ENCODE measurements around the gene RBM4B. TPM values are rescaled to one million over a fixed set of nuclear protein-coding genes. Genes with fewer than 3 reads are reported as not detected.
"Not testable (repeated sequence)": the region's sequence is repeated elsewhere in the genome, so short reads cannot be mapped to it uniquely, and the experiment has no call there.

The RBM4B gene, protein sequence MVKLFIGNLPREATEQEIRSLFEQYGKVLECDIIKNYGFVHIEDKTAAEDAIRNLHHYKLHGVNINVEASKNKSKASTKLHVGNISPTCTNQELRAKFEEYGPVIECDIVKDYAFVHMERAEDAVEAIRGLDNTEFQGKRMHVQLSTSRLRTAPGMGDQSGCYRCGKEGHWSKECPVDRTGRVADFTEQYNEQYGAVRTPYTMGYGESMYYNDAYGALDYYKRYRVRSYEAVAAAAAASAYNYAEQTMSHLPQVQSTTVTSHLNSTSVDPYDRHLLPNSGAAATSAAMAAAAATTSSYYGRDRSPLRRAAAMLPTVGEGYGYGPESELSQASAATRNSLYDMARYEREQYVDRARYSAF
- 4.0 and 17.3 TPM in 2 replicates for total RNA-seq

DNA sequence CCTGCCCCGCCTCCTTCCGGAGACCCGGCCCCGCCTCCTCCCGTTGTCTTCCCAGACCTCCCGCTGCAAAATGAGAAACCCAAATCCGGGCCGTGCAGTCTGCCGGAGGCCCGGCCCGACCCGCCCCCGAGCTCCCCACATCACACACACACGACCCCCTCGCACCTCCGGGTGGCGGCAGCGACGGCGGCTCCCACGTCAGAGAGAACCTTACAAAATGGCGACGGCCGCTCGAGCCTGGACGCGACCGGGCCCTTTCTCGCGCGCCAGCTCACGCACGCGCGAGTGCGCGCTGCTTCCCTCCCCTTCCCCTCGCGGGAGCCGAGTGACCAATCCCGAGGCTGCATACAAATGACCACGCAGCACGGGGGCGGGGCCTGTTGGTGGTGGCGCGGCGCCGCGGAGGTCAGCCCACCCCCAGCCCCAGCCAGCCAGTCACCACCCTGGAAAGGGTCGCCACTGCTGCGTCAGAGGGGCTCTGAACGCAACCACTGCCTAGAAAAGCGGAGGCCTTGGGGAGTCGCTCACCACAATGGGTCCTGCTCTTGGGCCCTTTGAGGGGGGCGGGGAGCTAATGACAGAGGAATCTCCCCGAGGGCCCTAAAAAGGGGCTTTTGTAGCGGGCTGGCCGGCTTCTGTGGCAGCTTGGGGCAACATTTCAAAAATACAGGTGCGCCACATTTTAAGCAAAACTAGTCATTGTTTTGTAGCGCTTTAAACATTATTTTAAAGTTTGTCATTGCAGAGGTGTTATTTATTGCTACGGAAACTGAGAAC is at the start of gene RBM4B:
Gene RBM4B (minus strand): TSS at position 289 of the 777 bp plus-strand sequence. CDS start 808 bp downstream, outside the sequence.
- TF ChIP-seq, protein P1, sequence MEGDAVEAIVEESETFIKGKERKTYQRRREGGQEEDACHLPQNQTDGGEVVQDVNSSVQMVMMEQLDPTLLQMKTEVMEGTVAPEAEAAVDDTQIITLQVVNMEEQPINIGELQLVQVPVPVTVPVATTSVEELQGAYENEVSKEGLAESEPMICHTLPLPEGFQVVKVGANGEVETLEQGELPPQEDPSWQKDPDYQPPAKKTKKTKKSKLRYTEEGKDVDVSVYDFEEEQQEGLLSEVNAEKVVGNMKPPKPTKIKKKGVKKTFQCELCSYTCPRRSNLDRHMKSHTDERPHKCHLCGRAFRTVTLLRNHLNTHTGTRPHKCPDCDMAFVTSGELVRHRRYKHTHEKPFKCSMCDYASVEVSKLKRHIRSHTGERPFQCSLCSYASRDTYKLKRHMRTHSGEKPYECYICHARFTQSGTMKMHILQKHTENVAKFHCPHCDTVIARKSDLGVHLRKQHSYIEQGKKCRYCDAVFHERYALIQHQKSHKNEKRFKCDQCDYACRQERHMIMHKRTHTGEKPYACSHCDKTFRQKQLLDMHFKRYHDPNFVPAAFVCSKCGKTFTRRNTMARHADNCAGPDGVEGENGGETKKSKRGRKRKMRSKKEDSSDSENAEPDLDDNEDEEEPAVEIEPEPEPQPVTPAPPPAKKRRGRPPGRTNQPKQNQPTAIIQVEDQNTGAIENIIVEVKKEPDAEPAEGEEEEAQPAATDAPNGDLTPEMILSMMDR (conservative IDR thresholded peaks at IDR 0.05; ENCODE audit: low read depth, low read length), result no peak
- H3K4me3 ChIP-seq (ENCODE audit: low read depth, low read length), result peak within 1 kb of the TSS; percentile 73
- peak; percentile 41 for DNase-seq (ENCODE audit: low read depth)

DNA sequence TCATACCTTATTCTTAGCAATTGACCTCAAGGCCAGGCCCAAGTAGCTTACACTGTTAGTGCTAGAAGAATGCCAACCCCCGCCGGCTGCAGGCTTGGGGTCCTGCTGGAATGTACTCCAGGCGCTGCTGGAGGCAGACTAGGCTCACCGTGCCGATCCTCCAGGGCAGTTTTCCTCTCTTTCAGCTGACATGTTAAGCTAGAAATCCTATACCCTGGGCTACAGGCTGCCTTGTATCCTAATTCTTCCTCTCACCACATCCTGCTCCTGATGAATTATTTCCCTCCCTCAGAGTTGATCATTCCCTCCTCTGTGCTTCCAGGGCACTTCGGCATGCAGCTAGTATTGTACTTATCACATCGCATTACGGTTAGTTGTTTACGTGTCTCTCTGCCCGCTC is 48.0 kb upstream of the RBM4B start:
- no peak for DNase-seq (ENCODE audit: low read depth)
- H3K4me3 ChIP-seq (ENCODE audit: low read depth, low read length), result no peak overlapping the region
- TF ChIP-seq, protein P1 (conservative IDR thresholded peaks at IDR 0.05; ENCODE audit: low read depth, low read length), result no peak

DNA sequence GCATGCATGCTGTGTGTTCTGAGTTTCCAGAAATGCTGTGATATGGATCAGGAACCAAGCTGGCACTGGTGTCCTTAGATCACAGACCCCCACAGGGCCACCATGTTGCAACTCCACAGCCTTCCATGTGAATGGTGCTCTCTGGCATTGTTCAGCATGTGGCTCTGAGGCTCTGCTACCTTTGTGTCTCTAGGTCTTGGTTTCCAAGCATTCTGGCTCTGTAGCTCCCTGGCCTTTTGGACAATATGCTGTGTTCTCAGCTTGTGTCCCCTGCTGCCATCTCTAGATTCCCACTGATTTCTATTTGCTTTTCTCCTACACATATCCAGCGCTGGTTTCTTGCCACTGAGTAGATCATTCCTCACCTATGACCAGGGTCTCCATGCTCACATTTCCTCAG is 47.4 kb upstream of the RBM4B start:
- TF ChIP-seq, protein P1 (conservative IDR thresholded peaks at IDR 0.05; ENCODE audit: low read depth, low read length), result no peak
- DNase-seq (ENCODE audit: low read depth), result no peak
- H3K4me3 ChIP-seq (ENCODE audit: low read depth, low read length), result no peak overlapping the region

DNA sequence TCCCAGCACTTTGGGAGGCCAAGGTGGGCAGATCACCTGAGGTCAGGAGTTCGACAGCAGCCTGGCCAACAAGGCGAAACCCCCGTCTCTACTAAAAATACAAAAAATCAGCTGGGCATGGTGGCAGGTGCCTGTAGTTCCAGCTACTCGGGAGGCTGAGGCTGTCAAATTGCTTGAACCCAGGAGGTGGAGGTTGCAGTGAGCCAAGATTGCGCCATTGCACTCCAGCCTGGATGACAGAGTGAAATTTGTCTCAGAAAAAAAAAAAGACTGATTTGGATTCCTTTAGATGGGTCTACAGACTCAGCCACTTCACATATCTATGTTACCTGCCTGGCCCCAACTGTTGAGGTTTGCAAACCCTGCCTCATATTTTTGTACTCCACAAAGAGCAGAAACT is 46.5 kb upstream of the RBM4B start:
- DNase-seq (ENCODE audit: low read depth); H3K4me3 ChIP-seq (ENCODE audit: low read depth, low read length): not testable (repeated sequence)

DNA sequence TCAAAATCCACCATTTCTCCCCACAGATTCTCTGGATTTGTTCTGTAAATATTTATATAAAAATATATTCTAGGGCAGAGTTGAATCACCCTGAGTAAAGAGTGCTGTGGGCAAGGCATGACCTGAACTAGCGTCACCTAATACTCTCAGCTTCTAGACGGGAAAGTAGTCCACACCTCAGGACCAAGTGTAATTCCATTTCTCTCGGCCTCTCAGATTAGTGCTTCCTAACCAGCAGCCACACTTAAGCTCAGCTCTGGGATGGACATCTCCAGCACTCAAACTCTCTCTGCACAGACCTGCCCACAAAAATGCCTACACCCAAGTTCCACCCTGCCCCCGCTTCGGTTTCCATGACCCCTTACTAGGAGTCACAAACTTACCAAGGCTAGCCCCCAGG is 46.0 kb upstream of the RBM4B start:
- H3K4me3 ChIP-seq (ENCODE audit: low read depth, low read length), result no peak overlapping the region
- DNase-seq (ENCODE audit: low read depth), result no peak
- TF ChIP-seq, protein P1 (conservative IDR thresholded peaks at IDR 0.05; ENCODE audit: low read depth, low read length), result no peak

DNA sequence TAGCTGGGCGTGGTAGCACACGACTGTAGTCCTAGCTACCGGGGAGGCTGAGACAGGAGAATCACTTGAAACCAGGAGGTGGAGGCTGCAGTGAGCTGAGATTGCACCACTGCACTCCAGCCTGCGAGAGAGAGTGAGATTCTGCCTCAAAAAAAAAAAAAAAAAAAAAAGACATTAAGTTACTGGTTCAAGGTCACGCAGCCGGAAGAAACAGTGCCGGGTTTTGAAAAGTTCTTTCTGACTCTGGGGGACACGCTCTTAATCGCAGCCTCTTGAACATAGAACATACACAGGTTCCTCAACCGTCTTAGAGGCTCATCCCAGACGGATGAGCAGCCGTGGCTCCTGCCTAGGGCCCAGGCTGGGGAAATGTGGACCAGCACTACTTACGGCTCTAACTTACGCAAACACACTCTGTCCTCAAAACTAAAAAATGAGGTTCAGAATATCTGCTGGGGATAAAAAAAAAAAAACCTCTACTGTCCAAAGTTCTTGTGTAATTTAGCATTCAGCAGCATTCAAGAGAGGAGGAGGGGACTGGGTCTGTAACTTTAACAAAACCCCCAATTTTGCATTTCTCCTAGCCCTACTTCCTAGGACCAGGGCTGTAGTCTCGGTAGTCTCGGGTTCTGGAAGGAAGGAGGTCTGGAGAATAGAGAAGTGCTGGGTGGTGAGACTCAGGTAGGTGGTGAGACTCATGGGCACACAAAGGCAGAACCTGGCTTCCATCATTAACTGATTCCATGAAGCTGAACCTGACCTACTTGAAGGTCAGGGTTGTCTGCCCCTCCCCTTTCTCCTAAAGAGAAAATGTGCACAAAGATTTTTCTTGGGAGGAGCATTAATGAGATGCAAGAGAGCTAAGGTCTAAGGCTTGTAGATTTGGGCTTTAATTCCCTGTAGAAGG is 45.3 kb upstream of the RBM4B start:
- no peak for DNase-seq (ENCODE audit: low read depth)
- TF ChIP-seq, protein P1 (conservative IDR thresholded peaks at IDR 0.05; ENCODE audit: low read depth, low read length), result no peak
- H3K4me3 ChIP-seq (ENCODE audit: low read depth, low read length), result no peak overlapping the region

DNA sequence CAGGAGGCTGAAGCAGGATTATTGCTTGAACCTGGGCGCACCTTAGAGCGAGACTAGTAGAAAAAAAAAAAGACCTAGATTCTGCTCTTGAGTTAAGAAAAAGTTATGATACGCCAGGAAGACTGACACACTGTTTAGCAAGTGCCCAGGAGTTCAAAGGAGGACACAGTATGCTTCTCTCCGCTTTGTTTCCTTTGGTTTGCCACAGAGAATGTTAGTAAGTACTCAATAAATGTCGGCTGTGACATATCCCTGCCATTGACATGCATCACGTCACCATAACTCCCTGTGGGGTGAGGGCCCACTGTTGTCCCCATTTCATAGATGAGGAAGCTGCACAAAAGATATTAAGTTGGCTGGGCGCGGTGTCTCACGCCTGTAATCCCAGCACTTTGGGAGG is 44.3 kb upstream of the RBM4B start:
- TF ChIP-seq, protein P1 (conservative IDR thresholded peaks at IDR 0.05; ENCODE audit: low read depth, low read length), result no peak
- DNase-seq (ENCODE audit: low read depth), result no peak
- H3K4me3 ChIP-seq (ENCODE audit: low read depth, low read length), result no peak overlapping the region
